ENCODE results near the gene DISC1.

GRCh38 chr1:231714440-231714839 is 87.8 kb downstream of the DISC1 start:
- TF ChIP-seq EZH2 (IDR thresholded peaks at IDR 0.05; ENCODE audit: insufficient read depth, poor library complexity, severe bottlenecking) = no peak
- TF ChIP-seq EZH2phosphoT487 (IDR thresholded peaks at IDR 0.05; ENCODE audit: insufficient read depth, low read depth) = no peak

Data from GM23248 (cell line).